HUES64 (cell line): ENCODE measurements around the gene ORC6.

ENCODE experiments used
- H3K27ac ChIP-seq: 2 replicates; pipeline ENCODE4 v1.7.0; 2013; ENCODE audit warnings: low read depth, low read length, inconsistent platforms
- H3K27me3 ChIP-seq: 2 replicates; pipeline ENCODE4 v1.6.1; 2013; ENCODE audit warnings: mild to moderate bottlenecking, low read length; ENCODE audit not compliant: insufficient read depth
- H3K36me3 ChIP-seq: 2 replicates; pipeline ENCODE4 v1.6.1; 2013; ENCODE audit warnings: mild to moderate bottlenecking, low read length; ENCODE audit not compliant: insufficient read depth
- H3K4me1 ChIP-seq: 2 replicates; pipeline ENCODE4 v1.6.1; 2013; ENCODE audit warnings: mild to moderate bottlenecking, low read length, moderate library complexity; ENCODE audit not compliant: insufficient read depth
- H3K4me3 ChIP-seq: 2 replicates; pipeline ENCODE4 v1.5.1; 2013; ENCODE audit warnings: mild to moderate bottlenecking, low read length, moderate library complexity
- H3K9ac ChIP-seq: 2 replicates; pipeline ENCODE4 v1.6.1; 2013; ENCODE audit warnings: mild to moderate bottlenecking, low read depth, low read length
- H3K9me3 ChIP-seq: 2 replicates; pipeline ENCODE4 v1.6.1; 2013; ENCODE audit warnings: low read depth, low read length; ENCODE audit not compliant: insufficient read depth
- WGBS: fragments of 150-250, 120-280 bp; methylation state at CpG from one replicate; pipeline ENCODE4 v1.1.7; 2013; ENCODE audit warnings: missing lambda C conversion rate; 5-methylcytosine and 5-hydroxymethylcytosine counted together

The ORC6 gene

GRCh38 chr16:46719528-46719927 lies 30.1 kb downstream of the ORC6 start:
- 96% methylated on average over 5 of the region's 6 CpGs for WGBS
- no peak overlapping the region for H3K9ac ChIP-seq
- no peak overlapping the region for H3K27ac ChIP-seq
- H3K4me3 ChIP-seq = no peak overlapping the region
- no peaks in the 10 kb centered on the region for H3K4me1 ChIP-seq
- no peaks in the 10 kb centered on the region for H3K27me3 ChIP-seq
- no peaks in the 10 kb centered on the region for H3K9me3 ChIP-seq
- no peaks in the 10 kb centered on the region for H3K36me3 ChIP-seq

- no peak overlapping the region for H3K27ac ChIP-seq
- no peak overlapping the region for H3K4me3 ChIP-seq
- H3K36me3 ChIP-seq = no peaks in the 10 kb centered on the region
- H3K4me1 ChIP-seq = no peaks in the 10 kb centered on the region
- 94% methylated on average over 2 of the region's 2 CpGs for WGBS
- no peaks in the 10 kb centered on the region for H3K27me3 ChIP-seq
- H3K9me3 ChIP-seq = peaks cover 3% of the 10 kb centered on the region; the same call in 1 of the 2 replicates
- H3K9ac ChIP-seq = no peak overlapping the region
Observed at GRCh38 chr16:46720619-46721018, 31.2 kb downstream of the ORC6 start.

- Histone ChIP-seq H3K36me3 (no peaks in the 10 kb centered on the region), H3K27me3 (no peaks in the 10 kb centered on the region), H3K4me1 (no peaks in the 10 kb centered on the region; the same call in 1 of the 2 replicates), H3K4me3 (no peak overlapping the region), H3K27ac (no peak overlapping the region), H3K9ac (no peak overlapping the region), H3K9me3 (peaks cover 3% of the 10 kb centered on the region; the same call in 1 of the 2 replicates)
- WGBS = 89% methylated on average over 4 of the region's 4 CpGs
Observed at GRCh38 chr16:46721885-46722284, 32.4 kb downstream of the ORC6 start.

GRCh38 chr16:46727184-46727583 lies 37.7 kb downstream of the ORC6 start:
- Histone ChIP-seq H3K4me3 (no peak overlapping the region), H3K27ac (no peak overlapping the region), H3K9me3 (peaks cover 3% of the 10 kb centered on the region; the same call in 1 of the 2 replicates), H3K4me1 (no peaks in the 10 kb centered on the region; the same call in 1 of the 2 replicates), H3K27me3 (no peaks in the 10 kb centered on the region), H3K36me3 (no peaks in the 10 kb centered on the region), H3K9ac (no peak overlapping the region)
- WGBS = 91% methylated on average over 7 of the region's 7 CpGs

- no peak overlapping the region for H3K4me3 ChIP-seq
- H3K27ac ChIP-seq = no peak overlapping the region
- H3K4me1 ChIP-seq = no peaks in the 10 kb centered on the region; the same call in 1 of the 2 replicates
- no peaks in the 10 kb centered on the region for H3K27me3 ChIP-seq
- peaks cover 3% of the 10 kb centered on the region; the same call in 1 of the 2 replicates for H3K9me3 ChIP-seq
- WGBS = 92% methylated on average over 9 of the region's 9 CpGs
- H3K36me3 ChIP-seq = no peaks in the 10 kb centered on the region
- no peak overlapping the region for H3K9ac ChIP-seq
Observed at GRCh38 chr16:46727630-46728029, 38.2 kb downstream of the ORC6 start.

GRCh38 chr16:46728806-46729205 lies 39.3 kb downstream of the ORC6 start:
- H3K27ac ChIP-seq = no peak overlapping the region
- peaks cover 3% of the 10 kb centered on the region; the same call in 1 of the 2 replicates for H3K9me3 ChIP-seq
- no peak overlapping the region for H3K4me3 ChIP-seq
- no peaks in the 10 kb centered on the region for H3K36me3 ChIP-seq
- H3K27me3 ChIP-seq = no peaks in the 10 kb centered on the region
- no peaks in the 10 kb centered on the region; the same call in 1 of the 2 replicates for H3K4me1 ChIP-seq
- no peak overlapping the region for H3K9ac ChIP-seq
- WGBS = 93% methylated on average over 14 of the region's 14 CpGs

- WGBS = 88% methylated on average over 7 of the region's 7 CpGs
Observed at GRCh38 chr16:46729326-46729995, 40.0 kb downstream of the ORC6 start.

GRCh38 chr16:46730126-46730525 lies 40.7 kb downstream of the ORC6 start:
- Histone ChIP-seq H3K4me3 (no peak overlapping the region), H3K9ac (no peak overlapping the region), H3K4me1 (no peaks in the 10 kb centered on the region; the same call in 1 of the 2 replicates), H3K36me3 (no peaks in the 10 kb centered on the region), H3K27ac (no peak overlapping the region), H3K9me3 (peaks cover 2% of the 10 kb centered on the region; the same call in 1 of the 2 replicates), H3K27me3 (no peaks in the 10 kb centered on the region)
- WGBS = 95% methylated on average over 8 of the region's 8 CpGs

More at GRCh38 chr16:46729326-46729995, 40.0 kb downstream of the ORC6 start:
- no peaks in the 10 kb centered on the region for H3K27me3 ChIP-seq
- no peaks in the 10 kb centered on the region for H3K36me3 ChIP-seq
- peaks cover 3% of the 10 kb centered on the region; the same call in 1 of the 2 replicates for H3K9me3 ChIP-seq
- H3K4me1 ChIP-seq = no peaks in the 10 kb centered on the region; the same call in 1 of the 2 replicates
- no peak overlapping the region for H3K27ac ChIP-seq
- no peak overlapping the region for H3K4me3 ChIP-seq
- H3K9ac ChIP-seq = no peak overlapping the region

GRCh38 chr16:46730801-46731690 lies 41.6 kb downstream of the ORC6 start:
- Histone ChIP-seq H3K36me3 (no peaks in the 10 kb centered on the region), H3K4me1 (no peaks in the 10 kb centered on the region; the same call in 1 of the 2 replicates), H3K9me3 (no peaks in the 10 kb centered on the region), H3K27ac (no peak overlapping the region), H3K9ac (no peak overlapping the region), H3K4me3 (no peak overlapping the region), H3K27me3 (no peaks in the 10 kb centered on the region)
- 89% methylated on average over 17 of the region's 17 CpGs for WGBS

- no peak overlapping the region for H3K4me3 ChIP-seq
- H3K27me3 ChIP-seq = no peaks in the 10 kb centered on the region
- no peaks in the 10 kb centered on the region for H3K9me3 ChIP-seq
- WGBS = 92% methylated on average over 23 of the region's 23 CpGs
- H3K27ac ChIP-seq = no peak overlapping the region
- H3K9ac ChIP-seq = no peak overlapping the region
- no peaks in the 10 kb centered on the region for H3K4me1 ChIP-seq
- H3K36me3 ChIP-seq = no peaks in the 10 kb centered on the region
Observed at GRCh38 chr16:46731691-46732555, 42.5 kb downstream of the ORC6 start.
